Spleen (tissue), 11 donors: Measurements from ENCODE around the gene KLF14. TPM values are rescaled to one million over a fixed set of nuclear protein-coding genes. Genes with fewer than 3 reads are reported as not detected.

Experiments used
- DNase-seq: peaks from one replicate; pipeline ENCODE4 v3.0.0-alpha.2; 2020
- H3K27ac ChIP-seq, 8 donors: fragments of 200-600 bp; sonication (generic) in 7 of 8; 1 replicate in 4 of 8; 2 replicates in 4 of 8; pipeline versions ENCODE4 v1.5.0 to v1.8.0; 2016 to 2021; ENCODE audit warnings: inconsistent platforms in 4 of 8, mild to moderate bottlenecking in 4 of 8, moderate library complexity in 1 of 8
- H3K27me3 ChIP-seq, 7 donors: fragments of 200-600 bp; sonication (generic) in 6 of 7; replicated peaks in 1 of 7; 1 replicate in 4 of 7; 2 replicates in 3 of 7; pipeline versions ENCODE4 v1.5.0 to v1.8.0; 2016 to 2021; ENCODE audit warnings: inconsistent platforms in 3 of 7, mild to moderate bottlenecking in 1 of 7
- H3K36me3 ChIP-seq, 6 donors: fragments of 200-600 bp; sonication (generic) in 5 of 6; 1 replicate in 4 of 6; 2 replicates in 2 of 6; pipeline versions ENCODE4 v1.5.0 to v1.8.0; 2016 to 2021; ENCODE audit warnings: inconsistent platforms in 2 of 6
- H3K4me1 ChIP-seq, 6 donors: fragments of 200-600 bp; sonication (generic) in 5 of 6; 1 replicate in 3 of 6; 2 replicates in 3 of 6; pipeline versions ENCODE4 v1.5.0 to v1.8.0; 2016 to 2021; ENCODE audit warnings: inconsistent platforms in 3 of 6
- H3K4me3 ChIP-seq, 8 donors: fragments of 200-600 bp; sonication (generic) in 7 of 8; 1 replicate in 4 of 8; 2 replicates in 4 of 8; pipeline versions ENCODE4 v1.5.0 to v1.8.0; 2016 to 2021; ENCODE audit warnings: inconsistent platforms in 4 of 8, mild to moderate bottlenecking in 4 of 8, moderate library complexity in 2 of 8
- H3K9me3 ChIP-seq, 8 donors: fragments of 200-600 bp; sonication (generic) in 7 of 8; 1 replicate in 4 of 8; 2 replicates in 4 of 8; pipeline versions ENCODE4 v1.5.0 to v1.8.0; 2016 to 2021; ENCODE audit warnings: inconsistent platforms in 4 of 8
- POLR2A ChIP-seq, 3 donors: fragments of 450-650 bp; IDR thresholded peaks; one replicate each; pipeline ENCODE4 v1.5.1; 2017; ENCODE audit warnings: antibody characterized with exemption in 3 of 3, mild to moderate bottlenecking in 1 of 3
- POLR2AphosphoS5 ChIP-seq, 3 donors: sonication (generic); formaldehyde crosslinking; IDR thresholded peaks; one replicate each; pipeline ENCODE4 v1.5.1; 2017; ENCODE audit warnings: antibody characterized with exemption in 3 of 3
- WGBS, 5 donors: extraction: QIAGEN DNeasy Blood & Tissue Kit in 3 of 5; methylation state at CpG; one replicate each; pipeline versions ENCODE4 v1.1.5 to v1.1.7; 2013 to 2018; 5-methylcytosine and 5-hydroxymethylcytosine counted together
- intact Hi-C: fragments of 100-400 bp; cut with DNase I; formaldehyde crosslinking; loops from one replicate; pipeline ENCODE4 v1.15.0; 2023; ENCODE audit warnings: low total_unique reads
- polyA plus RNA-seq, 3 donors: library from polyadenylated mRNA; stranded (reverse); fragments of 200-250 nt; gene quantifications; one replicate each; pipeline ENCODE4 v1.2.1, GENCODE V29; 2013
- total RNA-seq, 7 donors: library from RNA; depleted of rRNA in 3 of 7; stranded (reverse); fragments of >200 nt in 3 of 7; fragmentation: NEBNext Ultra II Directional in 4 of 7; extraction: Animal tissue kit (Norgen Biotek cat#: 25700) in 4 of 7; gene quantifications; one replicate each; pipeline versions ENCODE4 v1.1.0 to v1.2.1, GENCODE V29; 2016 to 2021
- TF ChIP-seq, protein P1 (sequence below), 11 experiments: fragments of 200-600 bp in 7 of 11; fragments of 450-650 bp in 4 of 11; sonication (generic) in 4 of 11; IDR thresholded peaks in 8 of 11; conservative IDR thresholded peaks in 3 of 11; 1 replicate in 7 of 11; 2 replicates in 4 of 11; pipeline versions ENCODE4 v1.4.0 to v1.8.0; 2016 to 2021; ENCODE audit warnings: antibody characterized with exemption in 11 of 11, inconsistent platforms in 4 of 11, mild to moderate bottlenecking in 1 of 11
- donor health status: healthy with polysubstance abuse.
- donor health status: DM: no; HTN: no; CAD: no; lungs with moderate emphysema.
- donor health status: DM: no; HTN: no; CAD: no.
- donor health status: Bipolar disorder and iron deficiency.
- donor health status: healthy.
- donor health status: DM: no; HTN: no; CAD: no.
- donor health status: DM: yes; HTN: yes; CAD: no.

KLF14 gene
- total and polyA plus RNA-seq, 10 donors: 0.05 to 1.8 (median 0.90) TPM

DNA sequence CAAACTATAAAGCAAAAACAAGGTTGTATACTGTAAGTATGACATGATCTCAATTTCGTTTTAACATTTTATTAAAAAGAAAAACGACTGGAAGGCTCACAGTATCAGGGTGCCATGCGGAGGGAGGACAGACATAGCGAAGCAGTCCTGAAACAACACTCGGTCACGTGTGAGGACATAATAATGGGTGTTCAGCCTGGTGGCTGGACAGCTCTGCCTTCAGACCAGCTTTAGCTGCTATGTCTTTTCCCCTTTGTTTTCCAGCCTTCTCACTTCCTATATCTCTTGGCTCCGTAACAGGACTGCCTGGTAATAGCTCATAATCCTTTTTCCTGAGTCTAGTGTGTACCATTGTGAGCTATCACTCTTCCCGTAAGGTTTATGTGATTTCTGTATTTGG lies 18.4 kb upstream of the KLF14 start:
- no peak for TF ChIP-seq POLR2A (IDR thresholded peaks at IDR 0.05)
- TF ChIP-seq, protein P1, sequence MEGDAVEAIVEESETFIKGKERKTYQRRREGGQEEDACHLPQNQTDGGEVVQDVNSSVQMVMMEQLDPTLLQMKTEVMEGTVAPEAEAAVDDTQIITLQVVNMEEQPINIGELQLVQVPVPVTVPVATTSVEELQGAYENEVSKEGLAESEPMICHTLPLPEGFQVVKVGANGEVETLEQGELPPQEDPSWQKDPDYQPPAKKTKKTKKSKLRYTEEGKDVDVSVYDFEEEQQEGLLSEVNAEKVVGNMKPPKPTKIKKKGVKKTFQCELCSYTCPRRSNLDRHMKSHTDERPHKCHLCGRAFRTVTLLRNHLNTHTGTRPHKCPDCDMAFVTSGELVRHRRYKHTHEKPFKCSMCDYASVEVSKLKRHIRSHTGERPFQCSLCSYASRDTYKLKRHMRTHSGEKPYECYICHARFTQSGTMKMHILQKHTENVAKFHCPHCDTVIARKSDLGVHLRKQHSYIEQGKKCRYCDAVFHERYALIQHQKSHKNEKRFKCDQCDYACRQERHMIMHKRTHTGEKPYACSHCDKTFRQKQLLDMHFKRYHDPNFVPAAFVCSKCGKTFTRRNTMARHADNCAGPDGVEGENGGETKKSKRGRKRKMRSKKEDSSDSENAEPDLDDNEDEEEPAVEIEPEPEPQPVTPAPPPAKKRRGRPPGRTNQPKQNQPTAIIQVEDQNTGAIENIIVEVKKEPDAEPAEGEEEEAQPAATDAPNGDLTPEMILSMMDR (IDR thresholded peaks at IDR 0.05 in 8 of 11, conservative IDR thresholded peaks at IDR 0.05 in 3 of 11): no peak
- no peak for TF ChIP-seq POLR2AphosphoS5 (IDR thresholded peaks at IDR 0.05)
- Histone ChIP-seq H3K36me3 (no peaks in the 10 kb centered on the region), H3K27me3 (no peaks in the 10 kb centered on the region), H3K4me3 (no peak overlapping the region), H3K4me1 (peaks cover 0 to 9% (median 0%) of the 10 kb centered on the region in 6 donors), H3K9me3 (no peaks in the 10 kb centered on the region), H3K27ac (no peak overlapping the region)
- 76 to 85% (median 82%) methylated on average over 8 of the region's 8 CpGs for WGBS, 5 donors
- intact Hi-C loops: loop anchor here (10.0 kb wide), 1 partner anchor 678 kb away; the partner anchor contains the start of gene KLHDC10
- DNase-seq: no peak

DNA sequence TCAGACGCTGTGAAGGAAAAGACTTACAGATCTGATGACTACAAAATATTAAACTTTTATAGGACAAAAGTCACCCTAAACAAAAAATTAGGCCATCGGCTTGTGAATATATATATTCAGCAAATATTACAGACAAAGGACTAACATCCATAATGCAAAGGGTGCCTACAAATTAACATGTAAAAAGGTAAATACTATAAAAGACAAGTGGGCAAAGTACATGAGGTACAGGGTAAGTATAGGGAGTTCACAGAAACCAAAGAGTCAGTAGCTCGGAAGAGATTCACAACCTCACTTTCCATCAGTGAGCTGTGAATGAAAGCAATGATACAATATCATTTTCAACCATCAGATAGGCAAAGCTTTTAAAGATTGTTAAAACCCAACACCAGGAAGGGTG lies 16.7 kb upstream of the KLF14 start:
- Histone ChIP-seq H3K27me3 (peaks cover 0 to 13% (median 0%) of the 10 kb centered on the region in 7 donors), H3K4me3 (no peak overlapping the region), H3K4me1 (peaks cover 0 to 9% (median 0%) of the 10 kb centered on the region in 6 donors), H3K9me3 (no peaks in the 10 kb centered on the region), H3K36me3 (no peaks in the 10 kb centered on the region), H3K27ac (no peak overlapping the region)
- 86 to 95% (median 91%) methylated on average over 3 of the region's 3 CpGs for WGBS, 5 donors
- TF ChIP-seq POLR2A (IDR thresholded peaks at IDR 0.05) (no peak), POLR2AphosphoS5 (IDR thresholded peaks at IDR 0.05) (no peak)
- TF ChIP-seq, protein P1 (IDR thresholded peaks at IDR 0.05 in 8 of 11, conservative IDR thresholded peaks at IDR 0.05 in 3 of 11): no peak
- no peak for DNase-seq
- intact Hi-C loops: loop anchor here (10.0 kb wide), 1 partner anchor 676 kb away; the partner anchor contains the start of gene KLHDC10

DNA sequence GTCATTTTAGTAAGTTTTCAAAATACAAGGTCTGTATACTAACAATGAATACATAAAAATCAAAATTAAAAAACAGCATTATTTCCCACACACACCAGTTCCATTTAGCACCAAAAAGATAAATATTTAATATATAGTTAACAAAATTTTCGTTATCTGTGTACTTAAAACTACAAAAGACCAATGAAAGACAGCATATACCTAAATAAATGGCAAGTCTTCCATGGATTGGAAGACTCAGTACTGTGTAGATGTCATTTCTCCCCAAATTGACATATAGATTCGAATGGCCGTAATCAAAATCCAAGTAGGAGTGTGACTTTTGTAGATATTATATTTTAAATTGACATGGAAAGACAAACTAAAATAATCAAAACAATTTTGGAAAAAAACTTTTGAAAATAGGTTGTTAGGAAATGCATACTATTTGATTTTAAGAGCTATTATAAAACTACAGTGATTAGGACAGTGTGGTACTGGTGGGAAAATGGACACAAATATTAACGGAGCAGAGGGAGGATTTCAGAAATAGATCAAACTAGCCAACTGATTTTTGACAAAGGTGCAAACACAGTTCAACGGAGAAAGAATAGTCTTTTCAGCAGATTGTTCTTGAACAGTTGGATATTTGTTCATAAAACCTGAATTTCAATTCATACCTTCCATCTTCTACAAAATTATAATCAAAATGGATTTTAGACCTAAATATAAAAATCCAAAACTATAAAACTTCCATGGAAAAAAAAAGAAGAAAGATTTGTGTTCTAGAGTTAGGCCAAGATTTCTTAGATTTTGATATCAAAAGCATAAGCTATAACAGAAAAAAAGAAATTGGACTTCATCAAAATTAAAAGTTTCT lies 14.8 kb upstream of the KLF14 start:
- Histone ChIP-seq H3K4me1 (peaks cover 0 to 9% (median 0%) of the 10 kb centered on the region in 6 donors), H3K27ac (no peak overlapping the region), H3K4me3 (no peak overlapping the region), H3K9me3 (no peaks in the 10 kb centered on the region), H3K36me3 (no peaks in the 10 kb centered on the region), H3K27me3 (peaks cover 0 to 30% (median 0%) of the 10 kb centered on the region in 7 donors)
- WGBS, 5 donors: 90 to 93% (median 93%) methylated on average over 5 of the region's 5 CpGs
- DNase-seq: no peak
- TF ChIP-seq, protein P1 (IDR thresholded peaks at IDR 0.05 in 8 of 11, conservative IDR thresholded peaks at IDR 0.05 in 3 of 11): no peak
- TF ChIP-seq POLR2AphosphoS5 (IDR thresholded peaks at IDR 0.05) (no peak), POLR2A (IDR thresholded peaks at IDR 0.05) (no peak)
- intact Hi-C loops: no loop called here

DNA sequence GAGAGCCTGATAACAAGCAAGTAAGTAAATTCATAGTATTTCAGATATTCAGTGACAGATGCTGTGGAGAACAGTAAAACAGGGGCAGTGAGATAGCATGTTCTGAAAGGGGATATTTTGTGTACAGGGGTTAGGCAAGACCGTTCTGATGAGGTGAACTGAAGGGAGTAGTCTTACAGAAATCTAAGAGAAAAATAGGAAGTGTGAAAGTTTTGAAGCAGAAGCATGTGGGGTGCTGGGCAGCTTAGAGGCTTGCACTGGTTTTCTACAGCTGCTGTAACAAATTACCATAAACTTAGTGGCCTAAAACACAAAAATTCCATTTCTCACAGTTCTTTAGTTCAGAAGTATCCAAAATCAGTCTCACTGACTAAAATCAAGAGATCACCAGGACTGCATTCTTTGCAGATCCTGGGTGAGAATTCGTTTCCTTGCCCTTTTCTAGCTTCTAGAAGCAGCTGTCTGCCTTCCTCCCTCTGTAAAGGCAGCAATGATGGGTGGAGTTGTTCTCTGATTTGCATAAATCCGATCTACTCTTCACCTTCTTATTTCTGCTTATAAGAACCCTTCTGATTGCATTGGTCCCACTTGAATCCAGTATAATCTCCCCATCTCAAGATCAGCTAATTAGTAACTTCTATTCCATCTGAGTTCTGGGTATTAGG lies 7.5 kb upstream of the KLF14 start:
- Histone ChIP-seq H3K27ac (peak overlapping the region in 6 of 8 donors; percentile 47 to 90 (median 82)), H3K4me1 (peaks cover 0 to 23% (median 14%) of the 10 kb centered on the region in 6 donors), H3K4me3 (no peak overlapping the region), H3K9me3 (no peaks in the 10 kb centered on the region), H3K27me3 (peaks cover 0 to 97% (median 30%) of the 10 kb centered on the region in 7 donors), H3K36me3 (no peaks in the 10 kb centered on the region)
- WGBS, 5 donors: 20 to 33% (median 28%) methylated on average over 3 of the region's 3 CpGs
- TF ChIP-seq, protein P1 (IDR thresholded peaks at IDR 0.05 in 8 of 11, conservative IDR thresholded peaks at IDR 0.05 in 3 of 11): no peak
- TF ChIP-seq POLR2A (IDR thresholded peaks at IDR 0.05) (no peak), POLR2AphosphoS5 (IDR thresholded peaks at IDR 0.05) (no peak)
- intact Hi-C loops: no loop called here
- DNase-seq: no peak
